Measurements from ENCODE around the gene CLCN4. TPM values are rescaled to one million over a fixed set of nuclear protein-coding genes. Genes with fewer than 3 reads are reported as not detected.

Gene CLCN4
- total RNA-seq, 3 donors from 2014 or later, result 2.9 to 4.7 (median 3.7) TPM

GRCh38 chrX:10174810-10175209 is 18.0 kb downstream of the CLCN4 start:
- DNase-seq (ENCODE audit: low spot score in 2 of 2), result no peak
- TF ChIP-seq POLR2AphosphoS5 (IDR thresholded peaks at IDR 0.05) (no peak), CTCF (IDR thresholded peaks at IDR 0.05) (no peak), POLR2A (IDR thresholded peaks at IDR 0.05) (no peak)
- no peaks in the 10 kb centered on the region for H3K9me3 ChIP-seq
- H3K4me3 ChIP-seq, result no peak overlapping the region
- intact Hi-C loops (cut with DNase I; ENCODE audit: low total_unique reads), result no loop called here
- H3K4me1 ChIP-seq, result peaks cover 0 to 4% of the 10 kb centered on the region in 2 donors
- H3K36me3 ChIP-seq, result no peaks in the 10 kb centered on the region
- H3K27me3 ChIP-seq, result peaks cover 0 to 55% of the 10 kb centered on the region in 2 donors
- H3K27ac ChIP-seq, result peak overlapping the region in 1 of 2 donors; percentile 26

DNA sequence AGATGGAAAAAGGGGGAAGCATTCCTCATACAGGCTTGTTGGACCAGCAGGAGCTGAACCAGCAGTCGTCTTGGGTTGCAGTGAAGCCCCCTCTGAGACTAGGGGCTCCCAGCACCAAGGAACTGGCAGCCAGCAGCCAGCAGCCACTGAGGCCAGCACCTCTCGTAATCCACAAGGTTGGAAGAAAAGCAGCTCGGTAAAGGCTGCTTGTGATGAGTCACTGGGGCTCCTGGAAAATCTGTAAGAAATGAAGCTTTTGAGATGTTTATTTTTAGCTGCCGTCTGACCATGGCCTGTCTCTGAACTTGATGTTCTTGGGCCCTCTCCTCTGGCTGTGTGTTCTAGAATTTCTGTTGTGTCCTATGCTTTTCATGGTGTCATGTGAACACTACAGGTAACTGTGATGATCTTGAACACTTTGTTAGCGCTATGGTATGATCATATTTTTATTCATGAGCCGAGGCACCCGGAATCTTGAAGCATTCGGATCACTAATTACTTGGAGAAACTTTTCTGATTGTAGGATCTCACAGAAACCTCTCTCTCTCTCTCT is 18.6 kb downstream of the CLCN4 start:
- TF ChIP-seq CTCF (IDR thresholded peaks at IDR 0.05) (no peak), POLR2AphosphoS5 (IDR thresholded peaks at IDR 0.05) (no peak), POLR2A (IDR thresholded peaks at IDR 0.05) (no peak)
- DNase-seq (ENCODE audit: low spot score in 2 of 2), result no peak
- Histone ChIP-seq H3K9me3 (no peaks in the 10 kb centered on the region), H3K27ac (peak overlapping the region in 1 of 2 donors; percentile 26), H3K36me3 (no peaks in the 10 kb centered on the region), H3K27me3 (peaks cover 0 to 51% of the 10 kb centered on the region in 2 donors), H3K4me1 (peaks cover 0 to 4% of the 10 kb centered on the region in 2 donors), H3K4me3 (no peak overlapping the region)
- intact Hi-C loops (cut with DNase I; ENCODE audit: low total_unique reads), result no loop called here

GRCh38 chrX:10176121-10177003 is 19.6 kb downstream of the CLCN4 start:
- intact Hi-C loops (cut with DNase I; ENCODE audit: low total_unique reads), result no loop called here
- peaks cover 0 to 4% of the 10 kb centered on the region in 2 donors for H3K4me1 ChIP-seq
- H3K9me3 ChIP-seq, result no peaks in the 10 kb centered on the region
- DNase-seq (ENCODE audit: low spot score in 2 of 2), result no peak
- no peaks in the 10 kb centered on the region for H3K36me3 ChIP-seq
- peaks cover 0 to 50% of the 10 kb centered on the region in 2 donors for H3K27me3 ChIP-seq
- TF ChIP-seq POLR2A (IDR thresholded peaks at IDR 0.05), result no peak
- no peak for TF ChIP-seq POLR2AphosphoS5 (IDR thresholded peaks at IDR 0.05)
- no peak overlapping the region for H3K4me3 ChIP-seq
- H3K27ac ChIP-seq, result peak overlapping the region; percentile 26 to 54

GRCh38 chrX:10177004-10177396 is 20.2 kb downstream of the CLCN4 start:
- Histone ChIP-seq H3K27ac (peak overlapping the region; percentile 26 to 54), H3K27me3 (peaks cover 0 to 49% of the 10 kb centered on the region in 2 donors), H3K4me3 (no peak overlapping the region)

GRCh38 chrX:10177601-10178000 is 20.8 kb downstream of the CLCN4 start:
- H3K4me3 ChIP-seq, result no peak overlapping the region
- H3K36me3 ChIP-seq, result no peaks in the 10 kb centered on the region
- H3K4me1 ChIP-seq, result peaks cover 0 to 4% of the 10 kb centered on the region in 2 donors
- H3K27ac ChIP-seq, result no peak overlapping the region
- TF ChIP-seq POLR2A (IDR thresholded peaks at IDR 0.05), result no peak
- TF ChIP-seq CTCF (IDR thresholded peaks at IDR 0.05), result no peak
- TF ChIP-seq POLR2AphosphoS5 (IDR thresholded peaks at IDR 0.05), result no peak
- intact Hi-C loops (cut with DNase I; ENCODE audit: low total_unique reads), result no loop called here
- H3K27me3 ChIP-seq, result peaks cover 0 to 47% of the 10 kb centered on the region in 2 donors
- DNase-seq (ENCODE audit: low spot score in 2 of 2), result no peak
- H3K9me3 ChIP-seq, result no peaks in the 10 kb centered on the region

More at GRCh38 chrX:10177004-10177396, 20.2 kb downstream of the CLCN4 start:
- H3K9me3 ChIP-seq, result no peaks in the 10 kb centered on the region
- TF ChIP-seq CTCF (IDR thresholded peaks at IDR 0.05) (no peak), POLR2AphosphoS5 (IDR thresholded peaks at IDR 0.05) (no peak), POLR2A (IDR thresholded peaks at IDR 0.05) (no peak)
- DNase-seq (ENCODE audit: low spot score in 2 of 2), result no peak
- intact Hi-C loops (cut with DNase I; ENCODE audit: low total_unique reads), result no loop called here
- H3K36me3 ChIP-seq, result no peaks in the 10 kb centered on the region
- H3K4me1 ChIP-seq, result peaks cover 0 to 4% of the 10 kb centered on the region in 2 donors

Data from breast epithelium (tissue), 4 donors.